ENCODE results near the gene SH3RF3.

SH3RF3 gene

DNA sequence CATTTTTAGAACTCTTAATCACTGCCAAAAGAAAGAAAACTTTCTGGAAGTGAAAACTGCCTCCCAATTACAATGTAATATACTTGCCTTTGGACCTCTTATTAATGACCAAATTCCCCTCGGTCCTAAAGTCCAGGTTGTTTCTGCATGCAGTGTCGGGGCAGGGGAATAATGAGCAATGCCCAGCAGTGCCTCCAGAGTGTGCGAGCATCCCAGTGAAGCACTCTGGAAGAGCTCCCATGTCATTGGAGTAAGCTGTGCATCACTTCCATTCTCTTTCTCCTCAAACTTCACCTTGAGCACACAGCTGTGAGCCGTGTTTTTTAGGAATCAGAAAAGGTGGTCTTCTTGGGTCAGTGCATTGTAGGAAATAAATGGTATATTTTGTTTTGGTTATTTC lies 107.1 kb downstream of the SH3RF3 start:
- no peak overlapping the region for H3K4me3 ChIP-seq (ENCODE audit: control insufficient read depth, low read depth, low read length)
- no peak for DNase-seq (ENCODE audit: low read depth)
- TF ChIP-seq, protein P1, sequence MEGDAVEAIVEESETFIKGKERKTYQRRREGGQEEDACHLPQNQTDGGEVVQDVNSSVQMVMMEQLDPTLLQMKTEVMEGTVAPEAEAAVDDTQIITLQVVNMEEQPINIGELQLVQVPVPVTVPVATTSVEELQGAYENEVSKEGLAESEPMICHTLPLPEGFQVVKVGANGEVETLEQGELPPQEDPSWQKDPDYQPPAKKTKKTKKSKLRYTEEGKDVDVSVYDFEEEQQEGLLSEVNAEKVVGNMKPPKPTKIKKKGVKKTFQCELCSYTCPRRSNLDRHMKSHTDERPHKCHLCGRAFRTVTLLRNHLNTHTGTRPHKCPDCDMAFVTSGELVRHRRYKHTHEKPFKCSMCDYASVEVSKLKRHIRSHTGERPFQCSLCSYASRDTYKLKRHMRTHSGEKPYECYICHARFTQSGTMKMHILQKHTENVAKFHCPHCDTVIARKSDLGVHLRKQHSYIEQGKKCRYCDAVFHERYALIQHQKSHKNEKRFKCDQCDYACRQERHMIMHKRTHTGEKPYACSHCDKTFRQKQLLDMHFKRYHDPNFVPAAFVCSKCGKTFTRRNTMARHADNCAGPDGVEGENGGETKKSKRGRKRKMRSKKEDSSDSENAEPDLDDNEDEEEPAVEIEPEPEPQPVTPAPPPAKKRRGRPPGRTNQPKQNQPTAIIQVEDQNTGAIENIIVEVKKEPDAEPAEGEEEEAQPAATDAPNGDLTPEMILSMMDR (IDR thresholded peaks at IDR 0.05; ENCODE audit: control insufficient read depth, insufficient read depth, low read depth, low read length, missing control alignments): no peak

DNA sequence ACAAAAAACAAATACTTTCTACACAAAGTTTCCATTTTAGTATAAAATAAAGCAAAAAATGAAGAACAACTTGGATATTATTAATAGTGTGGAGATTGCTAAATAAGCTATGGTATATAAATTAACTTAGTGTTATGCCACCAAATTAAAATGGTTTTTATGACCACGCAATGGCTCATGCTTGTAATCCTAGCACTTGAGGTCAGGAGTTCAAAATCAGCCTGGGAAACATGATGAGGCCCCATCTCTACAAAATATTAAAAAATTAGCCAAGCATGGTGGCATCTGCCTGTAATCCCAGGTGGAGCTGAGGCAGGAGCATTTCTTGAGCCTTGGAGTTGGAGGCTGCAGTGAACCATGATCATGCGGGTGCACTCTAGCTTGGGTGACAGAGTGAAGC lies 108.8 kb downstream of the SH3RF3 start:
- DNase-seq (ENCODE audit: low read depth): no peak
- H3K4me3 ChIP-seq (ENCODE audit: control insufficient read depth, low read depth, low read length): no peak overlapping the region
- TF ChIP-seq, protein P1 (IDR thresholded peaks at IDR 0.05; ENCODE audit: control insufficient read depth, insufficient read depth, low read depth, low read length, missing control alignments): no peak

DNA sequence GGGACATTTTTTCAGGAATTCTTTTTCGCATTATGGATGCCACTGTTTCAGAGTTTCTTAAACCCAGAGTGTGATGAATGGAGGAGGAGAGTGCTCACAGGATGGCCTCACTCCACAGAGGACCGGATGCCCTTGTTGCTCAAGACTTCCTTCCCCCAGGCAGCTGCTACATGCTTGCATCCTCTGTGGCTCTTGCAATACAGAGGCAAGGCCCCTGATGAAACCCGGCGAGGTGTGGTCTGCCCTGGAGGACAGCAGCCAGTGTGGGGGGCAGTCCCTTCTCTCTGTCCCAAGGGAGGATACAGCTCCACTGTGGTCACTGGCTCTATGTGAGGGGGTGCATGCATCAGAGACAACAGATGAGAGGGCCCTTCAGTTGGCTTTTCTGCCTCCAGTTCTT lies 109.6 kb downstream of the SH3RF3 start:
- peak; percentile 83 for DNase-seq (ENCODE audit: low read depth)
- TF ChIP-seq, protein P1 (IDR thresholded peaks at IDR 0.05; ENCODE audit: control insufficient read depth, insufficient read depth, low read depth, low read length, missing control alignments): no peak
- H3K4me3 ChIP-seq (ENCODE audit: control insufficient read depth, low read depth, low read length): no peak overlapping the region

DNA sequence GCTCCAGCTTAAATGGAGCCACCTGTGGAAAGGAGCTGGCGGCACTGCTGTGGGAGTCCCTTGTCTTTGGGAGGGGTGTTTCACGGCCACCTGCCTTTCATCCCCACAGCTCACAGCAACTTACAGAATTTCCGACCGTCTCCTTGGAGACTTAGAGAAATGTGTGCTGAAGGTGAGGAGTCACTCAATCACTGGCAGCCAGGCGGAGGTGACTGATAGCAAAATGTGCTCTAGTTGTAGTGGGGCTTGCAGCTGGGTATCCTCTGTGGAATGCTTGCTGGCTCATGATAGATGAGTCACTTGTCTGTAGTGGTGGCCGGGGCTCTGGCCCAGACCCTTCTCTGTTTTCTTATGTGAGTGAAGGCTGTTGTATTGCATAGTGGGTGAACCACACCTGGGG lies 110.7 kb downstream of the SH3RF3 start:
- TF ChIP-seq, protein P1 (IDR thresholded peaks at IDR 0.05; ENCODE audit: control insufficient read depth, insufficient read depth, low read depth, low read length, missing control alignments): no peak
- H3K4me3 ChIP-seq (ENCODE audit: control insufficient read depth, low read depth, low read length): no peak overlapping the region
- no peak for DNase-seq (ENCODE audit: low read depth)

DNA sequence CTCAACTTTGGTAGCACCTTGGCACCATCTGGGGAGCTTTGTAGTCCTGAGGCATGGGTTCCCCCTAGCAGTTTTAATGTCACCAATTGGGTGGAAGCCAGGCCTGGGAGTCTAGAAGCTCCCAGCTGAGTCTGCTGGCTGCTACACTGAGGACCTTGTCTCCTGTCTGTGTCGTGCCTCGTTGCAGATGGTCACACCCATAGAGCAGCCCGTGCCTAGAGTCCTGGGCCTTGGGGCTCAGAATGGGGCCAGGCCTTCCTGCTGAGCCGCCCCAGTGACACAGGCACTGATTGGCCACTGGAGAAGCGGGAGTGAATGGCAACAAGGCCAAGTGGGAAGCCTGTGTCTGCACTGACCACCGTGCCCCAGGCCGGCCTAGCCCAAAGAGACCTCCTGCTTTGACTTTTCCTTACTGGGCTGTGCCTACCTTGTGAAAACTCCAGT lies 113.2 kb downstream of the SH3RF3 start:
- TF ChIP-seq, protein P1 (IDR thresholded peaks at IDR 0.05; ENCODE audit: control insufficient read depth, insufficient read depth, low read depth, low read length, missing control alignments): no peak
- no peak for DNase-seq (ENCODE audit: low read depth)
- H3K4me3 ChIP-seq (ENCODE audit: control insufficient read depth, low read depth, low read length): no peak overlapping the region

DNA sequence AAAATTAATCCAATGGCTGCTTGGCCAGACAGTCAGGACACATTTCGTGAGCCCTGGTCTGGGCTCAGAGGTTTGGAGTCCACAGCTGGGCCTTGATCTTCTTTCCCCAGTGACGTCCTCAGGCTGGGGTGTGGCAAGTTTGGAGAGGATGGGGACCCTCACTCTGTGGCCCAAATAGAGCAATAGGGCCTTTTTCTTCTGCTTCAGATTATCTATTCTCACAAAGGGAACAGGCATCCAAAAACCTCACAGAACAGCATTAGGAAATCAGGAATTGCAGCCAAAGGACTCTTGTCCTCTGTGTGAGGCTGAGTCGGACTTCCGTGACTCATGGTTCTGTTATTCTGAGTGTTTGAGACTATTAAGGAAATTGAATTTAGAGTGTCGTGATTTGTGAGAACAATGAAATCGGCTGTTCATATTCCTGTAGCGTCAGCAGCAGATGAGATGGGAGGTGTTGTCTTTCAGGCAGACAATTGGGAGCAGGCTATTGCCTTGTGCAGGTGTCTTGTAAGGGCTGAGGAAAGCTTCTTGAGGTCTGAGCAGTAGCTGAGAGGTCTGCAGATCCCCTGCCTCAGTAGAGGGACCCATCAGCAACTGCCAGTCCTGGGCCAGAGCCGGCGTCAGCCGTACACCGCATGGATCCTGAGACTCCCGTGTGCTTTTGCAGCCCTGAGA lies 113.8 kb downstream of the SH3RF3 start:
- peak; percentile 85 for DNase-seq (ENCODE audit: low read depth)
- TF ChIP-seq, protein P1 (IDR thresholded peaks at IDR 0.05; ENCODE audit: control insufficient read depth, insufficient read depth, low read depth, low read length, missing control alignments): no peak

More for the DNA sequence above, 113.8 kb downstream of the SH3RF3 start:
- no peak overlapping the region for H3K4me3 ChIP-seq (ENCODE audit: control insufficient read depth, low read depth, low read length)
